NCI-H2196 treated with DMSO at 0.1 percent for 48 hours (cell line): ENCODE data around the gene RSPO3.

Experiments used
- DNase-seq: peaks from one replicate; lab custom pipeline; 2025; ENCODE audit not compliant: unreplicated experiment; lab: John Stamatoyannopoulos, UW

The RSPO3 gene

DNA sequence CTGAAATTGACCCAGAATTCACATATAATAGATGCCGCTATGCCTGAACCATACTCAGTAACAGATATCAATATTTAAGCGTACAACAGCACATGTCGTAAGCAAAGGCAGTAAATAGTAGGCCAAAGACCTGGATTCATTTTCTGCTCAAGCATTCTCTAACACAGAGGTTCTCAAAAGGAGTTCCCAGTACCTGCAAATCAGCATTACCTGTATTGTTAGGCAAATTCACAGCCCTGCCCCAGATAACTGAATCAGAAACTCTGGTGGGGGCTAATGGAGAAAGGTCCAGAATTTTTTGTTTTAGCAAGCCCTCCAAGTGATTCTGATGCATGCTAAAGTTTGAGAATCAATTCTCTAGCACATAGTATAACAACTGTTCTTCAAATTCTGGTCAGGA lies 36.0 kb downstream of the RSPO3 start:
- DNase-seq, result no peak

DNA sequence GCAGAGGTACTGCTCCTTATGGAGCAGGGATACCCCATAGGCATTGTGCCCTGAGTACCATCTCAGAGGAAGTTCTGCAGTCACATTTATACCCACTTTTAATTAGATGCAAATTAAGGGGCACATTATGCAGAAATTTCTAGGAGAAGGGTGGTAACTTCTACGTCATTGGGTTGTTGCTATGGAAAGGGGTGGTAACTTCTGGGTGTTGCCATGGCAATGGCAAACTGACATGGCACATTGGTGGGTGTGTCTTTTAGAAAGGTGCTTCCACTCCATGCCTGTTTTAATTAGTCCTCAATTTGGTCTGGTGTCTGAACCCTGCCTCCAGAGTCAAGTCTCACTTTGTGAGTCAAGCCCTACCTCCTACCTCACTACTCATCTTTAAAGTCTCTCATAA lies 42.0 kb downstream of the RSPO3 start:
- no peak for DNase-seq

DNA sequence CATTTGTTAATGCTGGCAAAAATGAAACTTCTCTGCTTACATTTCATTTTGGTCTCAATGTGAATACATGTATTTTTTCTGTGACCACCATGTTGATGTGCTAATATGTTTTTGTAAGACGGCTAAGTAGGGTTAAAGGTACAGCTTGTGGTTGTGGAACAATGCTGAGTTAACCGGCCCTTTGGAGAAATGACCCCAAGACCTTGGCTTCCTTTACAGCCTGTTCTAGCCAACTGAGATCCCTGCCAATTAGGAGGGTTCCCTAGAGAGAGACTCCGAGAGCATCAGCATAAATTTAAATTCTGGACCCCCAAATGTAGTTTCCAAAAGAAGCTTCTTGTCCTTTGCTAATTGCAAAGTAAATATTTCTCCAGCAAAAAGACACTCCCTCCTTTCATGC lies 44.4 kb downstream of the RSPO3 start:
- no peak for DNase-seq

DNA sequence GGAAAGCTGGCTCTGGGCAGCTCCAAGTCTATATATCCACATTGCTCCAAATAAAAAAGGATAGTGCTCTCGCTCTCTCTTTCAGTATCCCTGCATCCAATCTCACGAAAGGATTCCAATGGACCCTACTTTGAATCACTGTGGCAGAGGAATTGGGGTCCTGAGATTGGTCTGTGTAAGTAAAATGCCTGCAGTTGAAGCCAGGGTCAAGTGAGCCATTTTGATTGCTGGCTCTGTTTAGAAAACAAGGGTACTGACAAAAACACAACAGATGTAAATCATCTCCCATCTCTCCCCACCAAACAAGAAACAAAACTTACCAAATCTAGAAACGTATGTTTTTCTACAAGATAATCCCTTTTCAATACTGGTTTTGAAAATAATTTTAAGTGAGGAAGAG lies 45.6 kb downstream of the RSPO3 start:
- DNase-seq, result no peak

DNA sequence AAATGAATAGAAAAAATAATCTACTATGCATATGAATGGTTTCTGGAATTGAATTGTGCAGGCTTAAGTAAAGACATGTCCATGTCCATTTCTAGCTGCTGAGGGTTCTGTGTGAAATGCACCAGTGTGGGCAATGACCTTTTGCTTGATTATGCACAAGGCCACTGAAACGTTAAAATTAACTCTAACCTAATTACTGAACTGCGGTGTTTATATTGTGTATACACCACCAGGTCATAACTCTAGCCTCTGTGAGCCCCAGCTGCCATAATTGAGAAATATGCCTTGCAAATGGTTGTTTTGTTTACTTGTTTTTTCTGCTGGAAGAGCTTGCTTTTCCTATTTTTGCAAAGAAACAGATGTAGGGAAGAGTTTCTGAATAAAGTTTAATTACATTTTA lies 46.1 kb downstream of the RSPO3 start:
- DNase-seq, result no peak

DNA sequence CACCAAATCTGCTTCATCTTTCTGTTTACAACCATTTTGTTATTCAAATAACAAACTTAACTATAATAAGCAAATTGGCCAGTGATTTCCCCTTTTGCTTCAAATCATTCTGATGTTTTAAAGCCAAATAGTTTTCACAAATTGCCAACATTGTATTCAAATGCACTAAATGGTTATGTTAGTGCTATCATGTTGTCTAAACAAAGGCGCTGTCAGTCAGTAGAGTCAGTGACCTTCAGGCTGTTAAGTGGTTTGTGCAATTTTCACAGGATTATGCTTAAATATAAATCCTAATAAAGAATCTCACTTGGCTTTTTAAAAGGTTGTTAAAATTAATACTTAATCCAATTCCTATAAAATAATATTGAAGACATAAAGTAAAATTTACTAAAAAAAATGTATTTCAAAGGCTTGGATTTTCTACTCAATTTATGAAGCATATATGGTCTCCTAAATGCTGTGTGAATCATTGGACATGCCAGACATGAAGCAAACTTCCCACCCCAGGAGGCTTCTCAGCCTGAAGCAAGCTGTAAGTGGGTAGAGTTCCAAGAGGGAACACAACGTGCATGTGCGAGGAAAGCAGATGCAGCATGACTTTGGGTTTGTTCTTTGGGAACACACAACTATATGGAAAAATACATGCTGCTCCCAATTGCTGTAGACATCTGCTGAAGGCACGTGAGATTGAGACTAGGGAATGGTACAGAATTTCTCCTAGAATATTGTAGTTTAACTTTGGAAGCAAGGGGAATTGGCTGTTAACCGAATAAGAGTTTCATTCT lies 54.9 kb downstream of the RSPO3 start:
- DNase-seq, result no peak

DNA sequence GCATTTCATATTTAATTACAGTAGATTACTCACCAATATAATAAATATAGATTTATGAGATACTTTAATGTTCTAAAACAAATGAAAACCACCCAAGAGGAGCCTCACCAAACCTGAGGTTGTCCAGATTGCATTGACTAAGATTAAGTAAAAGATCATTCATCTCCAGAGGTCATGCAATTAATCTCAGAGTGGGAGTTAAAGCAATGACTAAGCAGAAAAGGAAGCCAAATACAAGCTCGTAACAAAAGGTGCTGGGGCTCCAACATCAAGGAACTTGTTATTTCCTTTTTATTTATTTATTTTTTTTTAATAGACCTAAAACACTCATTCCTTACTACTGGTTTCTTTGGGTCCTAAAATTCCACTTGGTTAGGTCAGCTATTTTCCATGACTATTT lies 57.7 kb downstream of the RSPO3 start:
- no peak for DNase-seq

DNA sequence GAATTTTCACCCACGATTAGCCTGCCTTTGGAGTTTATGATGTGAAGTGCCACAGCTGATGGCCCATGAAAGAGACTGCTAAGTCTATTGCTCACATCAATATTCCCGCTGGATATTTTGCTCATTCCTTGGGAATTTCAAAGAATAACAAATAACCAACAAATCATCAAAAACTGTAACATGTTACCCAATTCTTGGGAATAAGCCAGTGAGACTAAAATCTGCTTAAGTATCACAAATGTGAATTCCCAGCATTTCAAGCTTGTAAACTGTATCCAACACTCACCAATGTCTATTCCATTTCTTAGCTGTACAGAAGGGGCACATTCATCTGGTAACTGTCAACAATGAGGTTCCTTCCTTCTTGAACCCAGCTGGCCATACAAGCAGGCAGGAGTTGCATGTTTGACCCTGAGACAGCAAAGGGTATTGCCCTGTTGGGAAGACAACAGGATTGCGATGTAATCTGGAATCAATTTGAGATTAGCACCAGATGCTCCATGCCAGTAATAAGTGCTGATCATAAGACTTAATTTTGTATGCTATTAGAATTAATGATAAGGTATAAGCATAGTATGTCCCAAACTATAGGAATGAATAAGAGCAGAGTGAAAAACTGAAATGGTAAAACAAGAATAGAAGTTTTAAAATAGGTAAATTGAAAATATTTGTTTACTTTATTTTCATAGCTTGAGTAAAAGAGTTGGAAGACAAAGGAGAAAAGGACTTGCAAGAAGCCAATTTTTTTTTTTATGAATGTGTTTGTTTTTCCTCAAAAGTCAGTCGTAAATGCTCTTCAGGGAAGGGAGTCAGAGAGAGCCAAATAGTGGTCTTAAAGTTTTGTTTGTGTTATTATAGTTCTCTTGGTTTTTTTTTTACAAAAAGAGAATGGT lies 58.8 kb downstream of the RSPO3 start:
- DNase-seq, result no peak

DNA sequence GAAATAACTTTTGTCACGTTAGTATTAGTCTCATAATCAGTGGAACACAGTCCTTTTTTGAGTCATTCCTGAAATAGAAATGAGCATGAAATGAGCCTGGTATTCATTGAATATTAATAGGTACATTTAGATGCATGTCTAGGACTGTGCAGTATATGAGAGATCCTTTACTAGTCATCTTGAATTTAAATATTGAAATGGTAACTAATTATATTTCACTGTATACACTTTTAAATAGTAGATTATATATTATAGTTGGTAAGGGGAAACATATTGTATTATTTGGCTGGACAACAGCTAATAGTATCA lies 59.4 kb downstream of the RSPO3 start:
- no peak for DNase-seq

DNA sequence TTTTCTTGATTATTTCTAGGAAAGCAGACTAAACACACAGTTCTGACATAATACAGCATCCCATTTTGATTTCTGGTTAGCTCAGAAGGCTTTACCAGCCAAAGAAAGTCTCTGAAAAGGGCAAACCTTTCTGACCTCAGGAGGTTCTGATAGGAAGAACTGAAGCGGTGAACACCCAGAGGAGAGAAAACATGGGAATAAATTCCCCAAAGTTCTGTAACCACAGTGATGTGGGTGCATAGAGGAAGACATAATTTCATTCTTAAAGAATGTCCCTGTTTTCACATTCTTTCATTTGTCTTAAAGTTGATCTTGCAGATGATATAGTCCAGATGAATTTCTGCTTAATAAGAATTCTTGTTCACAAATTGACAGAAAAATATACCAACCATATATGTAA lies 60.3 kb downstream of the RSPO3 start:
- DNase-seq, result no peak

DNA sequence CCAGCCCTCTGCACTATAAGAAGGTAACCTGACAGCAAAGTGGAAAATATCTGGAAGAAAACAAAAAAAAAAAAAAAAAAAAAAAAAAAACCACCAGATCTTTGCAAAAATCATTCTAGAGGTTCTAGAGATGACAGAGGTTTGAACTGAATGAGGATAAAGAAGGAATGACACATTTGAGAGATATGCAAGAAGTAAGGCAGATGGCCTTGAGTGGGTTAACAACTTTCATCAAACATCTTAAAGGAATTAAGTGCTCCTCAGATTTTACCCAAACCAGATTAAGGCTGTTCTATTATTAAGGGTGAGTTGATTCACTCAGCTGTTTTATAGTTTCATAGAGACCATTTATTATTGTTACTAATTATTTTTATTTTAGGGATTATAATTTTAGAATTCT lies 62.0 kb downstream of the RSPO3 start:
- no peak for DNase-seq

DNA sequence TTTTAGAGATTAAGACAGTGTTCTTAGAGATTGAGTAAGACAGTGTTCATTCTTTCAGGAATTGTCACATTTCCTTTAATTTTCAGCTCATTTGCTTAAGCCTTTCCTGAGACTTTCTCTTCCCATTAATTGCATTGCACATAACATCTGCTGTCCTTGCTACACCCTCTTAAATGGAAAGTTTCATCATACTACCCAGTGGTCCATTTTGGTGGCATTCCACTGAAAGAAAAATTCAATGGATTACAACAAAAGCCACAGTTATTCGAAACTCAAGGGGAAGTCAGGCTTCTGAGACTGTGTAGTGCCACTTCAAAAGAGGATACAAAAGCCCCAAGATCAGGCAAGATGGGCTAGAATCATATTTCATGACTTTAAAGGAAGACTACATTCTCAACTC lies 64.0 kb downstream of the RSPO3 start:
- no peak for DNase-seq

DNA sequence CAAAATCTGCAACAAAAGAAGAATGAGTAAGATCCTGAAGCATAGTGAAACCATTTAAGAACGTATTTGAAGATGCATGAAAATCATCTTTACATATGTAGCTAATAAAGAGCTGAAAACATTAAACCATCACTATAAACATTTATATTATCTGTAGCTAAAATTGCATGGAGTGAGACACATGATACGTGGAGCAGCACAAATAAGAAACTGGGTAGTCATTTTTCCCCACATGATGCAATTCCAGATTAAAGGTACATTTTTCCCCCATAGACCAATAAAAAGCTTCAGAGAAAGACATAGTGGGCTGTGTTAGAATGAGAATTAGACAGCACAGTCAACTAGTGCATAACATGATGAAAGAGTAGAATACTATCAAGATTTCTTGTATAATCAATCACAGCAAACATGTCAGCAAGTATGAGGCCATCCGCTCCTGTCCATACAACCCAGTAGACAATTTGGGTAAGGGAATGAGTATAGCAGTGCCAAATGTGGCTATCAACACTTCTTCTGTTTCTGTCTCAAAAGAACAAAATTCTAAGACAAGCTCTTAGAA lies 67.0 kb downstream of the RSPO3 start:
- DNase-seq, result no peak

DNA sequence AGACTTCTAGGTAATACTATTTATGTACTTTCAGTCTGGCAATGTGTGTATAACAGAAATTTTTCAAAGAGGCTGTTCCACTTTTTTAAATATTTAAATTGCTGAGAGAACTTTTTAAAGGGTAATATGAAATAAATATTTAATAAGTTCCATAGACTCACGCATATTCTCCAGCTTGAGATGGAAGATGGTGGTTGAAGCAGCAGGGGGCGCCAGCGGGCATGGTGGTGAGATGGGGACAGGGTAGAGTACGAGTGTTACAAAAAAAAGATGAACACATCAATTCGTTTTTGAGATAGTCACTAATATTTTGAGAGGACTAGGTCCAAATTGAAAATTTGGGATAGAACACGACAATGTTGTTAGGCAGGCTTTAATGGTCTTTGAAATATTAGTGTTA lies 68.4 kb downstream of the RSPO3 start:
- no peak for DNase-seq

DNA sequence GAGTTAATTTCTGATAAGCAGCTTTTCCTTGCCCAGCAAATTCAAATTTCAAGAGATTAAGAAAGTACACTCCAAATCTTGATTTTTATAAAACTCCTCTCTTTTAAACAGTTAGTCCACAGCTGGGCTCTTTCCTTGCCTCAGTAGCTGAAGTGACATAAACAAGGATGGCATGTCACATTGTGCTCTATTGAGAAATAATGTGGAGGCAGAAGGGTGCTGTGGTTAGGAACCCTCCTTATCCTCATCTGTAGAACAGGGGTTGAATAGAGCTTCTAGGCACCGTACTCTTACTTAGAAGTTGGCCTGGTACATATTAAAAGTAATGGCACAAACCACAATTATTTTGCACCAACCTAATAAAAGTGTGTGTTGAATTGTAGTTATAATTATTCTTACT lies 70.3 kb downstream of the RSPO3 start:
- DNase-seq, result no peak

DNA sequence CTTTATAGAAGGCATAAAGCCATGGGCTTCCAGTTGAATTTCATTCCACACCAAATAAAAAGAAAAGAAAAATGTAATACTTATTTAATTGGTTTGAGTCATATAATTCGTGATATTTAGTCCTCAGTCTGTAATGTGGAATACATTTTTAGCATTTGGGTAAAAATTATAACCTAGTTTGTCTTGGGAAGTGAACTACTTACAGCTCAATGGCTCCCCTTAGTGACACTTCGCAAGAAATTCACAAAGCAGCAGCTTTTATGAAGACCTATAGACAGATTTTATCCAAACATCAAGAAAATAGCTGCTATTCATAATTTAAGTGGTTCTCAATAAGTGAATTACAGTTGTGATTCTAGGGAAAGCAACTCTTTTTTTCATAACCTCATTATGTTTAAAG lies 72.1 kb downstream of the RSPO3 start:
- DNase-seq, result no peak

DNA sequence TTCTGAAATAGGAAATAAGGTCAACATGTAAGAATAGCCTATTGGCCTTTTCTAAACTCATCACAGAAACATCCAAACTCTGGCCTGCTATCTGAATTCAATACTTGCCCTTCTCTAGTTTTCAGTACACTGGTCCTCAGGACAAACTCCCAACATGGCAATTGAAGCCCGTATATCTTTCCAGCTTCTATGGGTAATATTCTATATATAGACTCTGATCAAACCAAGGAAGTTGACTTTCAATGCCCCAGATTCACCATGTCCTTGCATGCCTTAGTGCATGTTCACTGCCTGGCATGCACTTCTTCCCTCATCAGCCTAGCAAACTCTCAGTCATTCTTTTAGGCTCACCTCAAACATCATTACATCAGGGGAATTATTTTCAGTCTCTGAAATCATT lies 73.2 kb downstream of the RSPO3 start:
- no peak for DNase-seq

DNA sequence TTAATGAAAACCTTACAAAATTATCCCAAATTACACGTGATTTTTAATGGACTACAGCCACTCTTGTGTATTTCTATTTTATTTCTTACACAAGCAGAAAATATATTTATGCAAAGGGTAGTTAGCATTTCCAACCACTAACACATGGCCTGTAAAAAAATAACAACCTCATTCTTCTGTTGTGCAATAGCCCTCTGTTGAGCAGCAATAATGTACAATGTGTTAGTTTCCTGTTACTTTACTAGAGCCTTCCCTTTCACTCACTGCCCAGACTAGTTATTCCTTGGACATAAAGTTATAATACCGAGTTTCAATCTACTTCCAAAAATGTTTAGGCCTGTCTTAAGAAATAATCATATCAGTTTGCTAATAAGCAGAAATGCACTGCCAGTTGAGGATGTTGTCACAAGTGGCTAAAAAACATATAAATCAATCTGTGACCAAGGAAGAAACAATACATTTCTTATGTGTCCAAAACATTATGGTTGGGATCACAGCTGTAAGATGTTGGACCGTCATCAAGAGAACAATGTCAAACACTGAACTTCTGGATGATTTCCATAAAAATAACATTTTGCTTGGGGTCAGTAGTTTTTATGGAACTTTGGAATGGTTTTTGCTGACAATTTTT lies 74.6 kb downstream of the RSPO3 start:
- DNase-seq, result no peak

DNA sequence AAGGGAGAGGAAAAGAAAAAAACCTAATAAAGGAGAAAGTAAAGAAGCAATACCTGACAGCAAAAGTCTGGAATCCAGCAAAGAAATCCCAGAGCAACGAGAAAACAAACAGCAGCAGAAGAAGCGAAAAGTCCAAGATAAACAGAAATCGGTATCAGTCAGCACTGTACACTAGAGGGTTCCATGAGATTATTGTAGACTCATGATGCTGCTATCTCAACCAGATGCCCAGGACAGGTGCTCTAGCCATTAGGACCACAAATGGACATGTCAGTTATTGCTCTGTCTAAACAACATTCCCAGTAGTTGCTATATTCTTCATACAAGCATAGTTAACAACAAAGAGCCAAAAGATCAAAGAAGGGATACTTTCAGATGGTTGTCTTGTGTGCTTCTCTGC lies 77.4 kb downstream of the RSPO3 start:
- DNase-seq, result no peak

DNA sequence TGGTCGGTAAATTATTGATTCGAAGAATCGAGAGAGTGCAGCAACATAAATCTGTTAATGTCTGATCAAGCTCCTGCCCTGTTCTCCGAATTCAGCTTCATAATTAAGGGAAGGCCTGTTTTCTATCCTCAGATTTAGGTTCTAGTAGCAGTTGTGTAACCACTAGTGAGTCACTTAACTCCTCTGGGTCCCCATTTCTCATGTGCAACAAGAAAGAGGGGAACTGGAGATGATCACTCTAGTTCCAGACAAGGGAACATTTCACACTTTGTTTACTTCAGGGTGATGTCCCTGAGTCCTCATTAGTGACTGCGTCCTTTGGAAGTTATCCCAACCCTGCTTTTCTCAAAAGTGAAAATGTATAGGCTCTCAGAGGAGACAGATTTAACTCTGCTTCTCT lies 80.1 kb downstream of the RSPO3 start:
- DNase-seq, result no peak

DNA sequence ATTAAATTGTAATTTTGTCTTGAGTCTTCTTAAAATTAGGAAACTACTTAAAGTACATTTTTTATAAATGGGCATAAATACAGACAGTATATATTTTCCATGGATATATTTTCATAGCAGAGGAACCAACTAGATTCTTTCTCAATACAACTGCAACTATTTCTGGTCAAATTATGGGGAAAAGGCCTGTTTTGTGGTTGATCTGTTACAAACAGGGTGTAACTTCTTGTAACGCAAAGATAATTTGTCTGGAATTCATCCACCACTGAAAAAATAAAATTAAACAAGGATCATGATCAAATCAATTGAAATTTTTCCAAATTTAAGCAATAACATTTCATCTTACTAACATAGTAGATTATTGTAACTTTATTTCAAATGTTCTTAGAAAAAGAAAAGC lies 81.0 kb downstream of the RSPO3 start:
- DNase-seq, result no peak

DNA sequence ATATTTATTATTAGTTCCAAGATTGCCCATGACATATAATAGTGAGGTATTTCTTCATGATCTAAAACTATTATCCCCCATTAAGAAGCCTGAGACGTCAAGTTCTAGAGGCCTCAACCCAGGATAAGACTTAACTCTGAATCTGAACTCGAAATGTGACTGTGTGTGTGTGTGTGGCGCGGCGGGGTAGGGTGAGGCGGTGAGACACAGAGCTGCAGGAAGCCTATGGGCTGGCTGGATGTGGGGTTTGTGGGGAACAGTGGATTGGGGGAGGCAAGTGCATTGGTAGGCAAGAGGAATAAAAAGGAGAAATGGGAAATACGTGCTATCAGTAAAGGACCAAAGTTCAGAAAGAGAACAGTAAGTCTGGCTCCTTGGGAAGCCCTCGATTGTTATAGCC lies 81.6 kb downstream of the RSPO3 start:
- DNase-seq, result no peak
